Endothelial cell of umbilical vein (primary cell): ENCODE results near the gene OST4. TPM values are rescaled to one million over a fixed set of nuclear protein-coding genes. Genes with fewer than 3 reads are reported as not detected.

Experiments
- BruUV-seq: library from RNA; stranded (reverse); fragments of 400-500 nt; replicated peaks from 2 replicates; lab custom pipeline; 2021; lab: Mats Ljungman, UMichigan
- CTCF ChIA-PET: fragments of 300-600, 350-600 bp; sonication (Branson Sonifier 250); formaldehyde crosslinking; loops from one replicate; lab custom pipeline; 2021; ENCODE audit warnings: antibody characterized with exemption, inconsistent platforms; lab: Charles Lee
- POLR2A ChIA-PET: fragments of 300-600, 350-600 bp; sonication (Branson Sonifier 250); formaldehyde crosslinking; loops from one replicate; lab custom pipeline; 2021; ENCODE audit warnings: antibody characterized with exemption, inconsistent platforms; lab: Charles Lee
- DNase-seq: peaks from one replicate; pipeline ENCODE4 v3.0.0-alpha.2; 2011; ENCODE audit warnings: low read depth, low spot score
- FAIRE-seq: peaks from 2 replicates; lab custom pipeline; 2011; peaks lifted over from hg19 to GRCh38; lab: Jason Lieb, UNC
- H2AFZ ChIP-seq: 2 replicates; pipeline ENCODE4 v1.6.0; 2012; ENCODE audit warnings: low read depth, low read length, control low read depth, inconsistent platforms
- H3K27ac ChIP-seq: 2 replicates; pipeline ENCODE4 v1.5.1; 2011; ENCODE audit warnings: low read depth, mild to moderate bottlenecking, control low read depth, low read length, moderate library complexity; ENCODE audit not compliant: insufficient read depth
- H3K27me3 ChIP-seq, 2 experiments: 2 replicates each; pipeline versions ENCODE4 v1.6.0 to v1.6.1; 2011; ENCODE audit warnings: low read length in 2 of 2, mixed read lengths in 1 of 2; ENCODE audit not compliant: control insufficient read depth in 2 of 2, insufficient read depth in 2 of 2
- H3K36me3 ChIP-seq, 2 experiments: 2 replicates in 1 of 2; 3 replicates in 1 of 2; pipeline ENCODE4 v1.5.1; 2011; ENCODE audit warnings: low read length in 2 of 2, mild to moderate bottlenecking in 1 of 2, moderate library complexity in 1 of 2; ENCODE audit not compliant: control insufficient read depth in 2 of 2, insufficient read depth in 2 of 2; ENCODE audit errors: extremely low read depth in 1 of 2
- H3K4me1 ChIP-seq: 3 replicates; pipeline ENCODE4 v1.5.1; 2011; ENCODE audit warnings: mild to moderate bottlenecking, low read length; ENCODE audit not compliant: control insufficient read depth, insufficient read depth; ENCODE audit errors: extremely low read depth
- H3K4me2 ChIP-seq: 2 replicates; pipeline ENCODE4 v1.6.1; 2011; ENCODE audit warnings: low read length, control low read depth, mixed read lengths; ENCODE audit not compliant: insufficient read depth
- H3K4me3 ChIP-seq, 3 experiments: fragments of 200-600 bp in 1 of 3; sonication (generic), shearing (Covaris generic) in 1 of 3; replicated peaks in 1 of 3; 2 replicates each; pipeline ENCODE4 v1.5.1; 2011 to 2016; ENCODE audit warnings: control low read depth in 3 of 3, low read length in 3 of 3, mild to moderate bottlenecking in 2 of 3, inconsistent platforms in 1 of 3, low read depth in 1 of 3, moderate library complexity in 1 of 3; ENCODE audit not compliant: insufficient read depth in 1 of 3
- H3K79me2 ChIP-seq: 2 replicates; pipeline ENCODE4 v1.6.0; 2012; ENCODE audit warnings: low read length, inconsistent platforms; ENCODE audit not compliant: control insufficient read depth, insufficient read depth
- H3K9ac ChIP-seq: replicated peaks from 2 replicates; pipeline ENCODE3; 2011; ENCODE audit warnings: low read length, control low read depth; ENCODE audit not compliant: insufficient read depth; ENCODE audit errors: extremely low read depth
- H3K9me1 ChIP-seq: replicated peaks from 3 replicates; pipeline ENCODE4 v1.6.0; 2011; ENCODE audit warnings: mild to moderate bottlenecking, low read length; ENCODE audit not compliant: control insufficient read depth, insufficient read depth; ENCODE audit errors: extremely low read depth
- H3K9me3 ChIP-seq: replicated peaks from 2 replicates; pipeline ENCODE4 v1.5.1; 2012; ENCODE audit warnings: low read length, inconsistent platforms; ENCODE audit not compliant: control insufficient read depth, insufficient read depth
- H4K20me1 ChIP-seq: replicated peaks from 2 replicates; pipeline ENCODE3; 2011; ENCODE audit warnings: mild to moderate bottlenecking, low read length; ENCODE audit not compliant: control insufficient read depth, insufficient read depth; ENCODE audit errors: extremely low read depth
- EZH2 ChIP-seq: IDR thresholded peaks from 2 replicates; pipeline ENCODE4 v1.6.1; 2012; ENCODE audit warnings: borderline replicate concordance, low read depth, mild to moderate bottlenecking, moderate library complexity, low read length, inconsistent platforms; ENCODE audit not compliant: severe bottlenecking
- FOS ChIP-seq: IDR thresholded peaks from 2 replicates; pipeline ENCODE4 v1.6.1; 2011; ENCODE audit warnings: mild to moderate bottlenecking, low read length, moderate library complexity, borderline replicate concordance; ENCODE audit not compliant: insufficient read depth
- GATA2 ChIP-seq: IDR thresholded peaks from 2 replicates; pipeline ENCODE4 v1.7.0; 2011; ENCODE audit warnings: low read depth, mild to moderate bottlenecking, moderate library complexity, mixed read lengths, low read length; ENCODE audit not compliant: insufficient read length, insufficient read depth
- JUN ChIP-seq: IDR thresholded peaks from 2 replicates; pipeline ENCODE4 v1.6.1; 2011; ENCODE audit warnings: borderline replicate concordance, low read depth; ENCODE audit not compliant: insufficient read length, insufficient read depth
- MYC ChIP-seq: IDR thresholded peaks from one replicate; pipeline ENCODE4 v1.6.1; 2011; ENCODE audit warnings: mild to moderate bottlenecking, low read depth, low read length
- POLR2A ChIP-seq: IDR thresholded peaks from 2 replicates; pipeline ENCODE4 v1.6.1; 2012; ENCODE audit warnings: low read depth, mild to moderate bottlenecking, control low read depth, low read length
- POLR2AphosphoS5 ChIP-seq: IDR thresholded peaks from 2 replicates; pipeline ENCODE4 v1.6.1; 2012; ENCODE audit warnings: low read depth, mild to moderate bottlenecking, control low read depth, low read length, moderate library complexity; ENCODE audit not compliant: insufficient read depth
- dilution Hi-C: fragments of 300-500 bp; cut with MboI; formaldehyde crosslinking; loops from one replicate; pipeline ENCODE4 v1.15.0; 2019; ENCODE audit warnings: low sequenced_read_pairs; ENCODE audit not compliant: extremely low pct_ligation_motif_present
- intact Hi-C: fragments of 100-400 bp; cut with micrococcal nuclease; formaldehyde crosslinking; loops from one replicate; pipeline ENCODE4 v1.10.0; 2022
- polyA plus RNA-seq, 4 experiments: library from polyadenylated mRNA; depleted of rRNA in 3 of 4; stranded (reverse) in 3 of 4; unstranded in 1 of 4; fragments of >200 nt; gene quantifications; 2 replicates each; pipeline versions ENCODE4 v1.2.1 to v1.2.3, GENCODE V29; 2011 to 2012; ENCODE audit warnings: missing spikeins in 1 of 4
- total RNA-seq: library from RNA; stranded (reverse); gene quantifications from 2 replicates; pipeline ENCODE4 v1.2.3, GENCODE V29; 2021
- TF ChIP-seq, protein P1 (sequence below), 2 donors: IDR thresholded peaks; 1 replicate in 1 of 2; 2 replicates in 1 of 2; pipeline ENCODE4 v1.5.1; 2011; ENCODE audit warnings: low read length in 2 of 2, mild to moderate bottlenecking in 2 of 2, moderate library complexity in 2 of 2, control low read depth in 1 of 2, inconsistent platforms in 1 of 2, low read depth in 1 of 2; ENCODE audit not compliant: insufficient read depth in 1 of 2; ENCODE audit errors: extremely low read depth in 1 of 2
- TF ChIP-seq, protein P2 (sequence below): IDR thresholded peaks from 2 replicates; pipeline ENCODE4 v1.6.1; 2011; ENCODE audit not compliant: insufficient read depth, insufficient read length

The OST4 gene
- total and polyA plus RNA-seq, 2 donors (not counting 3 experiments of a cell fraction or from before 2014, with no cell fraction given) = 415 to 1,189 TPM

DNA sequence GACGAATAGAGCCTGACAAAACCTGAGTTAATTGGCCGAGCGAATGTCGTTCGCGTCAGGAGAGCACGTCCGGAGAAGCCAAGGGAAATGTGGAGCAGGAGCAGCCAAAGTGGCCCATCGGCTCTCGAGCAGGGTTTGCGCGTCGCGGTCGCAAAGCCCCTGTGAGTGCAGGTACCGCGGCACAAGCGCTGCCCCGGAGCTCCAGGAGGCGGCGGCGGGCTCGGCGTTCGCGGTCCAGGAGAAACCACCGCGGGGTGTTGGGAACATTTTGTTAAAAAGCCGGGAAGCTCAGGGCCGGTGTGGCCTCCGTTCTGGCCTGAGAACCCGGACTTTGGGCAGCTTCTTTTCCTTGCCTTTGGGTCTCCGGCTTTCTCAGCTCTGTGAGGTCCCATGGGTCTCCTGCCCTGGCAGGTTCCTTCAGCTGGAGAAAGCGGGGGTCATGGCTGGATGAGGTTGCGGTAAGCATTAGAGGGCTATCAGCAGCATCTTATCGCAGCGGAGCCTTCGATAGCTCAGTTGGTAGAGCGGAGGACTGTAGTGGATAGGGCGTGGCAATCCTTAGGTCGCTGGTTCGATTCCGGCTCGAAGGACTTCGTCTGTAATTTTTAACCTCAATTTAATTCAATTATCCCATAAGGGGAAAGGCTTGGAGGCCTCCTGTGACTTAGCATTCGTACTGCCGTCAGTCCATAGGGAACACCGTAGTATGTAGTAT, 21.0 kb downstream of the OST4 start:
- no peaks in the 10 kb centered on the region for H3K9me3 ChIP-seq
- no peaks in the 10 kb centered on the region for H4K20me1 ChIP-seq
- H3K79me2 ChIP-seq = no peaks in the 10 kb centered on the region
- H3K27ac ChIP-seq = peak overlapping the region; percentile 60
- FAIRE-seq = no peak
- H3K4me3 ChIP-seq = peak overlapping the region; percentile 66 to 76 (median 73)
- BruUV-seq = no TSS peak
- dilution Hi-C loops = no loop called here
- peaks cover 12% of the 10 kb centered on the region for H3K4me1 ChIP-seq
- POLR2A ChIA-PET = interaction anchor here (0.8 to 2.2 kb wide), 4 partner anchors 21 to 84 kb away, joined by 3 to 7 read pairs (median 4); partner anchors contain the start of genes KHK, OST4 and PREB
- H3K9ac ChIP-seq = peak overlapping the region; percentile 31
- peak overlapping the region; percentile 86 for H2AFZ ChIP-seq
- H3K9me1 ChIP-seq = no peaks in the 10 kb centered on the region
- H3K27me3 ChIP-seq = no peaks in the 10 kb centered on the region
- peak; percentile 98 for DNase-seq
- intact Hi-C loops = loop anchor here (1.0 kb wide), 3 partner anchors 18 to 36 kb away; partner anchors contain the start of genes KHK and TMEM214
- TF ChIP-seq, protein P1, sequence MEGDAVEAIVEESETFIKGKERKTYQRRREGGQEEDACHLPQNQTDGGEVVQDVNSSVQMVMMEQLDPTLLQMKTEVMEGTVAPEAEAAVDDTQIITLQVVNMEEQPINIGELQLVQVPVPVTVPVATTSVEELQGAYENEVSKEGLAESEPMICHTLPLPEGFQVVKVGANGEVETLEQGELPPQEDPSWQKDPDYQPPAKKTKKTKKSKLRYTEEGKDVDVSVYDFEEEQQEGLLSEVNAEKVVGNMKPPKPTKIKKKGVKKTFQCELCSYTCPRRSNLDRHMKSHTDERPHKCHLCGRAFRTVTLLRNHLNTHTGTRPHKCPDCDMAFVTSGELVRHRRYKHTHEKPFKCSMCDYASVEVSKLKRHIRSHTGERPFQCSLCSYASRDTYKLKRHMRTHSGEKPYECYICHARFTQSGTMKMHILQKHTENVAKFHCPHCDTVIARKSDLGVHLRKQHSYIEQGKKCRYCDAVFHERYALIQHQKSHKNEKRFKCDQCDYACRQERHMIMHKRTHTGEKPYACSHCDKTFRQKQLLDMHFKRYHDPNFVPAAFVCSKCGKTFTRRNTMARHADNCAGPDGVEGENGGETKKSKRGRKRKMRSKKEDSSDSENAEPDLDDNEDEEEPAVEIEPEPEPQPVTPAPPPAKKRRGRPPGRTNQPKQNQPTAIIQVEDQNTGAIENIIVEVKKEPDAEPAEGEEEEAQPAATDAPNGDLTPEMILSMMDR (IDR thresholded peaks at IDR 0.05; ENCODE audit: extremely low read depth in 1 of 2, insufficient read depth in 1 of 2, low read depth in 1 of 2, low read length in 2 of 2) = peak; percentile 18 to 52
- peak; percentile 96 for TF ChIP-seq POLR2A
- TF ChIP-seq MYC = peak; percentile 39
- TF ChIP-seq, protein P2, sequence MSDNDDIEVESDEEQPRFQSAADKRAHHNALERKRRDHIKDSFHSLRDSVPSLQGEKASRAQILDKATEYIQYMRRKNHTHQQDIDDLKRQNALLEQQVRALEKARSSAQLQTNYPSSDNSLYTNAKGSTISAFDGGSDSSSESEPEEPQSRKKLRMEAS = no peak
- TF ChIP-seq EZH2 = no peak
- no peak for TF ChIP-seq FOS
- TF ChIP-seq GATA2 = peak; percentile 57
- TF ChIP-seq JUN = no peak
- TF ChIP-seq POLR2AphosphoS5 = peak; percentile 79
- H3K4me2 ChIP-seq = peak overlapping the region; percentile 82
- CTCF ChIA-PET = interaction anchor here (0.7 to 5.9 kb wide), 17 partner anchors 9 to 253 kb away, joined by 3 to 39 read pairs (median 6); partner anchors contain the start of genes KHK, OST4, PREB and TMEM214
- H3K36me3 ChIP-seq = peaks cover 3 to 16% of the 10 kb centered on the region in 2 experiments
